Measurements from ENCODE around the gene CCT3.

CCT3 gene

GRCh38 chr1:156276532-156276931 lies 61.6 kb downstream of the CCT3 start:
- DNase-seq = no peak

- DNase-seq = no peak
Observed at GRCh38 chr1:156270314-156270713, 67.8 kb downstream of the CCT3 start.

DNA sequence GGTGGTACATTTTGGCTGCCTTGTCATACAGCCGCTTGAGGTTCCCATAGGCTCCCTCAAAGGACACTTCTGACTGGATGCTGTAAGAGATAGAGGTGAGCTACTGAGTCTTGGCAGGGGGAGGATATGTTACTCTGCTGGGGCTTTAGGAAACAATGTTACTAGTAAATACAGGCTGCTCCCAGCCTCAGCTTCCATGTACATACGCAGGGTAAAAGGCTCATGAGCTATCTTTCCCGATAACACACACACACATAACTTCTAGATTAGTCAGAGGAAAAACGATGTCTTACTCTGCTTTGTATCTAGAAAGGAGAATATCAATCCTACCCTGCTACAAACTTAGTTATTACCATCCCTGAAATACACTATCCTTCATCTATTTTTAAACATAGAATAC lies 69.8 kb downstream of the CCT3 start:
- DNase-seq = no peak

DNA sequence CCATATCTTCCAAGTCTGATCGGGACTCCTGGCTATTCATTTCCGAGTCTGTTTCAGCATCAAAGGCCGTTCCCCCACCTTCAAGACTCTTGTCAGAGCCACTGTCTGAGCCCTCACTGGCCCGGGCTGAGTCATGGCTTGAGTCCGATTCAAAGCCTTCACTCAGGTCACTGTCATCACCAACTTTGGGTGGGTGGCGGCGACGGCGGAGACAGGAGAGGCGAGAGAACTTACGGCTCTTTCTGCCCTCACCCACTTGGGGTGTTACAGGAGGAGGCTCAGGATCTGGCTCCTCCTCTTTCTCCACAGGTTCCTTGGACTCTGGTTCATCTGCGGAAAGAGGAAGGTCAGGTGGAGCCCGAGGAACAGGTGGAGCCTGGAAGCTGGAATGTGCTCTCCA lies 72.0 kb downstream of the CCT3 start:
- no peak for DNase-seq

GRCh38 chr1:156263288-156263655 lies 74.8 kb downstream of the CCT3 start:
- DNase-seq = no peak

GRCh38 chr1:156262461-156263287 lies 75.4 kb downstream of the CCT3 start:
- no peak for DNase-seq

DNA sequence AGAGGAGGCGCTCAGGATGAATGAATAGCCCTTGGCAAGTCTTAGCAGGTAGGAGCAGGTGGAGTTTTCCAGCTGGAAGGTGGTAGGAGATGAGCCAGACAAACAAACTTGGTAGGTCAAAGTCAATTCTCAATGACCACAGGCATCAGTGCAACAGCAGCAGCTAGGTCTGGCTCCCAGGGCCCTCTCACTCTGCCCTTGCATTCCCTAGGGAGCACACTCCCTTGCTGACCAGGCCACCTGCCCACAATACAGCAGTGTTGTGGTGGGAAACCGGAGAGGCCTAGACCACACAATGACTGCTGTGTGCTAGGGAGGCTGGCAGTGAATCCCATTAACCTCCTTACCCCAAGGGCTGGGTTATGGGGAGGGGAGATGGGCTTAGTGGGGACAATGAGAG lies 77.2 kb downstream of the CCT3 start:
- no peak for DNase-seq

DNA sequence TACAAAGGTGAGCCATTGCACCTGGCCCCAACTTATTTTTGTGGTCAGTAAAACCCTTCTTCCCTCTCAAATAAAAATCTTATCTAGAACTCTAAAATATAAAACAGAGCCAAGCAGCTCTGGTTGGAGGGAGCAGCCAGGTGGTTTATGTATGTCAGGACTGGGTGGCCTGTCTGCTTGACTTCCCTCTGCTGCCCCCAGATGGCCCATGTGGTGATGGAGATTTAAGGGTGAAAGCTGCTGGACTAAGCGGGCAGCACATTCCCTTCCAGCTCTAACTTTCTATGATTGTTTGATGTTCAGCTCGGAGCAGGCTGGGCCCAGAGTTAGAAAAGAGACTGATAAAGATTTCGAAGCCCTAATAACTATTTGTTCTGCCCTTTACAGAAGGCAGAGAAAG lies 78.3 kb downstream of the CCT3 start:
- DNase-seq = no peak
